Sigmoid colon (tissue), 4 donors: ENCODE measurements around the gene RAP1B.

Source experiments
- CTCF ChIP-seq, 4 experiments: fragments of 450-650 bp in 3 of 4; fragments of 200-600 bp in 1 of 4; IDR thresholded peaks; one replicate each; pipeline ENCODE4 v1.5.1; 2016 to 2019; ENCODE audit warnings: antibody characterized with exemption in 4 of 4, mild to moderate bottlenecking in 3 of 4, moderate library complexity in 2 of 4
- POLR2AphosphoS5 ChIP-seq, 4 donors: sonication (generic); formaldehyde crosslinking; IDR thresholded peaks; one replicate each; pipeline ENCODE4 v1.6.1; 2017; ENCODE audit warnings: antibody characterized with exemption in 4 of 4

- TF ChIP-seq CTCF (IDR thresholded peaks at IDR 0.05) (no peak), POLR2AphosphoS5 (IDR thresholded peaks at IDR 0.05) (peak; percentile 98 to 99 (median 99))
These were observed at the start of gene RAP1B for GRCh38 chr12:68610370-68611093.
